HCT116 (cell line): ENCODE data around the gene APBB2.

Experiments
- CBX3 ChIP-seq: IDR thresholded peaks from 2 replicates; pipeline ENCODE4 v1.6.1; 2012; ENCODE audit warnings: low read depth
- CEBPB ChIP-seq: IDR thresholded peaks from 2 replicates; pipeline ENCODE4 v1.6.1; 2012; ENCODE audit warnings: low read depth
- EZH2phosphoT487 ChIP-seq: fragments of 200-600 bp; IDR thresholded peaks from 2 replicates; pipeline ENCODE4 v1.6.1; 2018; ENCODE audit warnings: antibody characterized with exemption, borderline replicate concordance
- JUND ChIP-seq: IDR thresholded peaks from 2 replicates; pipeline ENCODE4 v1.6.1; 2012
- POLR2A ChIP-seq: IDR thresholded peaks from 2 replicates; pipeline ENCODE4 v1.7.0; 2011; ENCODE audit warnings: borderline replicate concordance; ENCODE audit not compliant: insufficient read depth, insufficient read length; ENCODE audit errors: extremely low read depth
- RAD21 ChIP-seq: IDR thresholded peaks from 2 replicates; pipeline ENCODE4 v1.6.1; 2012; ENCODE audit warnings: low read depth, mild to moderate bottlenecking
- SIN3A ChIP-seq: IDR thresholded peaks from 2 replicates; pipeline ENCODE4 v1.6.1; 2012; ENCODE audit warnings: low read depth
- SP1 ChIP-seq: IDR thresholded peaks from 2 replicates; pipeline ENCODE4 v1.6.1; 2012; ENCODE audit warnings: low read depth
- SRF ChIP-seq: IDR thresholded peaks from 2 replicates; pipeline ENCODE4 v1.6.1; 2012; ENCODE audit warnings: low read depth
- YY1 ChIP-seq: IDR thresholded peaks from 2 replicates; pipeline ENCODE4 v1.6.1; 2011; ENCODE audit warnings: low read length, low read depth, moderate library complexity, mild to moderate bottlenecking; ENCODE audit not compliant: insufficient replicate concordance; ENCODE audit errors: extremely low read depth
- TF ChIP-seq, protein P1 (sequence below), 3 experiments: fragments of 200-600 bp in 1 of 3; sonication (generic) in 1 of 3; IDR thresholded peaks in 2 of 3; conservative IDR thresholded peaks in 1 of 3; 2 replicates each; pipeline ENCODE4 v1.5.1; 2012 to 2017; ENCODE audit warnings: low read depth in 2 of 3, low read length in 2 of 3, antibody characterized with exemption in 1 of 3, borderline replicate concordance in 1 of 3, control low read depth in 1 of 3, mild to moderate bottlenecking in 1 of 3, mixed read lengths in 1 of 3, mixed run types in 1 of 3, moderate library complexity in 1 of 3; ENCODE audit not compliant: insufficient read depth in 1 of 3
- TF ChIP-seq, protein P2 (sequence below): IDR thresholded peaks from 2 replicates; pipeline ENCODE4 v1.6.1; 2012
- TF ChIP-seq, protein P3 (sequence below): IDR thresholded peaks from 2 replicates; pipeline ENCODE4 v1.6.1; 2012; ENCODE audit warnings: low read depth
- TF ChIP-seq, protein P4 (sequence below): IDR thresholded peaks from 2 replicates; pipeline ENCODE4 v1.6.1; 2012

DNA sequence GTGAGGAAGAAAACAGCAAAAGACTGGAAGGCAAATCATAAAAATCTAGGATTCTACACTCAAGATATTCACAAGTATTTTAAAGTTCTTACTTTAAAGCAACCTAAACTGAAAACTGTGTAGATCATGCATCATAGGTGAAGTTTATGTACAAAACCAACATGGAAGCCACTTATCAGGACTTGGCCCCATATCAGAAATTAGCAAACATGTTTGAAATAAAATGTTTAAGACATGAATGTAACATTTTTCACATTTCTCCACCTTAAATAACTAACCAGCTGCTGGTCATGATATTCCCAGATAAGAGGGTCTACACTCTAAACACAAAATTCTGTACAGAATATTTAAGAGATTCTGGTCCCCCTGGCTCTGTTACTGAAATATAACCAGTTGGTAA, 38.5 kb downstream of the APBB2 start:
- TF ChIP-seq POLR2A (no peak), YY1 (no peak), RAD21 (no peak), EZH2phosphoT487 (no peak), SP1 (no peak), JUND (no peak), SIN3A (no peak), SRF (no peak), CEBPB (no peak), CBX3 (no peak)
- TF ChIP-seq, protein P1, sequence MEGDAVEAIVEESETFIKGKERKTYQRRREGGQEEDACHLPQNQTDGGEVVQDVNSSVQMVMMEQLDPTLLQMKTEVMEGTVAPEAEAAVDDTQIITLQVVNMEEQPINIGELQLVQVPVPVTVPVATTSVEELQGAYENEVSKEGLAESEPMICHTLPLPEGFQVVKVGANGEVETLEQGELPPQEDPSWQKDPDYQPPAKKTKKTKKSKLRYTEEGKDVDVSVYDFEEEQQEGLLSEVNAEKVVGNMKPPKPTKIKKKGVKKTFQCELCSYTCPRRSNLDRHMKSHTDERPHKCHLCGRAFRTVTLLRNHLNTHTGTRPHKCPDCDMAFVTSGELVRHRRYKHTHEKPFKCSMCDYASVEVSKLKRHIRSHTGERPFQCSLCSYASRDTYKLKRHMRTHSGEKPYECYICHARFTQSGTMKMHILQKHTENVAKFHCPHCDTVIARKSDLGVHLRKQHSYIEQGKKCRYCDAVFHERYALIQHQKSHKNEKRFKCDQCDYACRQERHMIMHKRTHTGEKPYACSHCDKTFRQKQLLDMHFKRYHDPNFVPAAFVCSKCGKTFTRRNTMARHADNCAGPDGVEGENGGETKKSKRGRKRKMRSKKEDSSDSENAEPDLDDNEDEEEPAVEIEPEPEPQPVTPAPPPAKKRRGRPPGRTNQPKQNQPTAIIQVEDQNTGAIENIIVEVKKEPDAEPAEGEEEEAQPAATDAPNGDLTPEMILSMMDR (IDR thresholded peaks at IDR 0.05 in 2 of 3, conservative IDR thresholded peaks at IDR 0.05 in 1 of 3; ENCODE audit: borderline replicate concordance in 1 of 3, insufficient read depth in 1 of 3, low read depth in 2 of 3, low read length in 2 of 3) = no peak
- TF ChIP-seq, protein P2, sequence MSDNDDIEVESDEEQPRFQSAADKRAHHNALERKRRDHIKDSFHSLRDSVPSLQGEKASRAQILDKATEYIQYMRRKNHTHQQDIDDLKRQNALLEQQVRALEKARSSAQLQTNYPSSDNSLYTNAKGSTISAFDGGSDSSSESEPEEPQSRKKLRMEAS = no peak
- TF ChIP-seq, protein P3, sequence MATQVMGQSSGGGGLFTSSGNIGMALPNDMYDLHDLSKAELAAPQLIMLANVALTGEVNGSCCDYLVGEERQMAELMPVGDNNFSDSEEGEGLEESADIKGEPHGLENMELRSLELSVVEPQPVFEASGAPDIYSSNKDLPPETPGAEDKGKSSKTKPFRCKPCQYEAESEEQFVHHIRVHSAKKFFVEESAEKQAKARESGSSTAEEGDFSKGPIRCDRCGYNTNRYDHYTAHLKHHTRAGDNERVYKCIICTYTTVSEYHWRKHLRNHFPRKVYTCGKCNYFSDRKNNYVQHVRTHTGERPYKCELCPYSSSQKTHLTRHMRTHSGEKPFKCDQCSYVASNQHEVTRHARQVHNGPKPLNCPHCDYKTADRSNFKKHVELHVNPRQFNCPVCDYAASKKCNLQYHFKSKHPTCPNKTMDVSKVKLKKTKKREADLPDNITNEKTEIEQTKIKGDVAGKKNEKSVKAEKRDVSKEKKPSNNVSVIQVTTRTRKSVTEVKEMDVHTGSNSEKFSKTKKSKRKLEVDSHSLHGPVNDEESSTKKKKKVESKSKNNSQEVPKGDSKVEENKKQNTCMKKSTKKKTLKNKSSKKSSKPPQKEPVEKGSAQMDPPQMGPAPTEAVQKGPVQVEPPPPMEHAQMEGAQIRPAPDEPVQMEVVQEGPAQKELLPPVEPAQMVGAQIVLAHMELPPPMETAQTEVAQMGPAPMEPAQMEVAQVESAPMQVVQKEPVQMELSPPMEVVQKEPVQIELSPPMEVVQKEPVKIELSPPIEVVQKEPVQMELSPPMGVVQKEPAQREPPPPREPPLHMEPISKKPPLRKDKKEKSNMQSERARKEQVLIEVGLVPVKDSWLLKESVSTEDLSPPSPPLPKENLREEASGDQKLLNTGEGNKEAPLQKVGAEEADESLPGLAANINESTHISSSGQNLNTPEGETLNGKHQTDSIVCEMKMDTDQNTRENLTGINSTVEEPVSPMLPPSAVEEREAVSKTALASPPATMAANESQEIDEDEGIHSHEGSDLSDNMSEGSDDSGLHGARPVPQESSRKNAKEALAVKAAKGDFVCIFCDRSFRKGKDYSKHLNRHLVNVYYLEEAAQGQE = no peak
- TF ChIP-seq, protein P4, sequence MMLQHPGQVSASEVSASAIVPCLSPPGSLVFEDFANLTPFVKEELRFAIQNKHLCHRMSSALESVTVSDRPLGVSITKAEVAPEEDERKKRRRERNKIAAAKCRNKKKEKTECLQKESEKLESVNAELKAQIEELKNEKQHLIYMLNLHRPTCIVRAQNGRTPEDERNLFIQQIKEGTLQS = no peak
